Testis (tissue), 2 donors: ENCODE results near the gene ATP5F1D.

Experiments
- CTCF ChIP-seq, 3 experiments: fragments of 450-650 bp in 2 of 3; fragments of 200-600 bp in 1 of 3; sonication (generic) in 1 of 3; IDR thresholded peaks; one replicate each; pipeline ENCODE4 v1.5.1; 2016 to 2019; ENCODE audit warnings: antibody characterized with exemption in 3 of 3, mild to moderate bottlenecking in 2 of 3, moderate library complexity in 1 of 3
- POLR2A ChIP-seq: fragments of 450-650 bp; IDR thresholded peaks from one replicate; pipeline ENCODE4 v1.6.1; 2017; ENCODE audit warnings: antibody characterized with exemption, mild to moderate bottlenecking, moderate library complexity

GRCh38 chr19:1249990-1250436, 8.5 kb downstream of the ATP5F1D start:
- no peak for TF ChIP-seq CTCF (IDR thresholded peaks at IDR 0.05)
- no peak for TF ChIP-seq POLR2A
